Endothelial cell of umbilical vein (primary cell): ENCODE data around the gene GPR139. TPM values are rescaled to one million over a fixed set of nuclear protein-coding genes. Genes with fewer than 3 reads are reported as not detected.

Experiments
- BruUV-seq: library from RNA; stranded (reverse); fragments of 400-500 nt; replicated peaks from 2 replicates; lab custom pipeline; 2021; lab: Mats Ljungman, UMichigan
- CTCF ChIA-PET: fragments of 300-600, 350-600 bp; sonication (Branson Sonifier 250); formaldehyde crosslinking; loops from one replicate; lab custom pipeline; 2021; ENCODE audit warnings: antibody characterized with exemption, inconsistent platforms; lab: Charles Lee
- POLR2A ChIA-PET: fragments of 300-600, 350-600 bp; sonication (Branson Sonifier 250); formaldehyde crosslinking; loops from one replicate; lab custom pipeline; 2021; ENCODE audit warnings: antibody characterized with exemption, inconsistent platforms; lab: Charles Lee
- DNase-seq: peaks from one replicate; pipeline ENCODE4 v3.0.0-alpha.2; 2011; ENCODE audit warnings: low read depth, low spot score
- FAIRE-seq: peaks from 2 replicates; lab custom pipeline; 2011; peaks lifted over from hg19 to GRCh38; lab: Jason Lieb, UNC
- H2AFZ ChIP-seq: 2 replicates; pipeline ENCODE4 v1.6.0; 2012; ENCODE audit warnings: low read depth, low read length, control low read depth, inconsistent platforms
- H3K27ac ChIP-seq: 2 replicates; pipeline ENCODE4 v1.5.1; 2011; ENCODE audit warnings: low read depth, mild to moderate bottlenecking, control low read depth, low read length, moderate library complexity; ENCODE audit not compliant: insufficient read depth
- H3K27me3 ChIP-seq, 2 experiments: 2 replicates each; pipeline versions ENCODE4 v1.6.0 to v1.6.1; 2011; ENCODE audit warnings: low read length in 2 of 2, mixed read lengths in 1 of 2; ENCODE audit not compliant: control insufficient read depth in 2 of 2, insufficient read depth in 2 of 2
- H3K36me3 ChIP-seq, 2 experiments: 2 replicates in 1 of 2; 3 replicates in 1 of 2; pipeline ENCODE4 v1.5.1; 2011; ENCODE audit warnings: low read length in 2 of 2, mild to moderate bottlenecking in 1 of 2, moderate library complexity in 1 of 2; ENCODE audit not compliant: control insufficient read depth in 2 of 2, insufficient read depth in 2 of 2; ENCODE audit errors: extremely low read depth in 1 of 2
- H3K4me1 ChIP-seq: 3 replicates; pipeline ENCODE4 v1.5.1; 2011; ENCODE audit warnings: mild to moderate bottlenecking, low read length; ENCODE audit not compliant: control insufficient read depth, insufficient read depth; ENCODE audit errors: extremely low read depth
- H3K4me2 ChIP-seq: 2 replicates; pipeline ENCODE4 v1.6.1; 2011; ENCODE audit warnings: low read length, control low read depth, mixed read lengths; ENCODE audit not compliant: insufficient read depth
- H3K4me3 ChIP-seq, 3 experiments: fragments of 200-600 bp in 1 of 3; sonication (generic), shearing (Covaris generic) in 1 of 3; replicated peaks in 1 of 3; 2 replicates each; pipeline ENCODE4 v1.5.1; 2011 to 2016; ENCODE audit warnings: control low read depth in 3 of 3, low read length in 3 of 3, mild to moderate bottlenecking in 2 of 3, inconsistent platforms in 1 of 3, low read depth in 1 of 3, moderate library complexity in 1 of 3; ENCODE audit not compliant: insufficient read depth in 1 of 3
- H3K79me2 ChIP-seq: 2 replicates; pipeline ENCODE4 v1.6.0; 2012; ENCODE audit warnings: low read length, inconsistent platforms; ENCODE audit not compliant: control insufficient read depth, insufficient read depth
- H3K9ac ChIP-seq: replicated peaks from 2 replicates; pipeline ENCODE3; 2011; ENCODE audit warnings: low read length, control low read depth; ENCODE audit not compliant: insufficient read depth; ENCODE audit errors: extremely low read depth
- H3K9me1 ChIP-seq: replicated peaks from 3 replicates; pipeline ENCODE4 v1.6.0; 2011; ENCODE audit warnings: mild to moderate bottlenecking, low read length; ENCODE audit not compliant: control insufficient read depth, insufficient read depth; ENCODE audit errors: extremely low read depth
- H3K9me3 ChIP-seq: replicated peaks from 2 replicates; pipeline ENCODE4 v1.5.1; 2012; ENCODE audit warnings: low read length, inconsistent platforms; ENCODE audit not compliant: control insufficient read depth, insufficient read depth
- H4K20me1 ChIP-seq: replicated peaks from 2 replicates; pipeline ENCODE3; 2011; ENCODE audit warnings: mild to moderate bottlenecking, low read length; ENCODE audit not compliant: control insufficient read depth, insufficient read depth; ENCODE audit errors: extremely low read depth
- EZH2 ChIP-seq: IDR thresholded peaks from 2 replicates; pipeline ENCODE4 v1.6.1; 2012; ENCODE audit warnings: borderline replicate concordance, low read depth, mild to moderate bottlenecking, moderate library complexity, low read length, inconsistent platforms; ENCODE audit not compliant: severe bottlenecking
- FOS ChIP-seq: IDR thresholded peaks from 2 replicates; pipeline ENCODE4 v1.6.1; 2011; ENCODE audit warnings: mild to moderate bottlenecking, low read length, moderate library complexity, borderline replicate concordance; ENCODE audit not compliant: insufficient read depth
- GATA2 ChIP-seq: IDR thresholded peaks from 2 replicates; pipeline ENCODE4 v1.7.0; 2011; ENCODE audit warnings: low read depth, mild to moderate bottlenecking, moderate library complexity, mixed read lengths, low read length; ENCODE audit not compliant: insufficient read length, insufficient read depth
- JUN ChIP-seq: IDR thresholded peaks from 2 replicates; pipeline ENCODE4 v1.6.1; 2011; ENCODE audit warnings: borderline replicate concordance, low read depth; ENCODE audit not compliant: insufficient read length, insufficient read depth
- MYC ChIP-seq: IDR thresholded peaks from one replicate; pipeline ENCODE4 v1.6.1; 2011; ENCODE audit warnings: mild to moderate bottlenecking, low read depth, low read length
- POLR2A ChIP-seq: IDR thresholded peaks from 2 replicates; pipeline ENCODE4 v1.6.1; 2012; ENCODE audit warnings: low read depth, mild to moderate bottlenecking, control low read depth, low read length
- POLR2AphosphoS5 ChIP-seq: IDR thresholded peaks from 2 replicates; pipeline ENCODE4 v1.6.1; 2012; ENCODE audit warnings: low read depth, mild to moderate bottlenecking, control low read depth, low read length, moderate library complexity; ENCODE audit not compliant: insufficient read depth
- dilution Hi-C: fragments of 300-500 bp; cut with MboI; formaldehyde crosslinking; loops from one replicate; pipeline ENCODE4 v1.15.0; 2019; ENCODE audit warnings: low sequenced_read_pairs; ENCODE audit not compliant: extremely low pct_ligation_motif_present
- intact Hi-C: fragments of 100-400 bp; cut with micrococcal nuclease; formaldehyde crosslinking; loops from one replicate; pipeline ENCODE4 v1.10.0; 2022
- polyA plus RNA-seq, 4 experiments: library from polyadenylated mRNA; depleted of rRNA in 3 of 4; stranded (reverse) in 3 of 4; unstranded in 1 of 4; fragments of >200 nt; gene quantifications; 2 replicates each; pipeline versions ENCODE4 v1.2.1 to v1.2.3, GENCODE V29; 2011 to 2012; ENCODE audit warnings: missing spikeins in 1 of 4
- total RNA-seq: library from RNA; stranded (reverse); gene quantifications from 2 replicates; pipeline ENCODE4 v1.2.3, GENCODE V29; 2021
- TF ChIP-seq, protein P1 (sequence below): IDR thresholded peaks from 2 replicates; pipeline ENCODE4 v1.6.1; 2011; ENCODE audit not compliant: insufficient read depth, insufficient read length
- TF ChIP-seq, protein P2 (sequence below), 2 donors: IDR thresholded peaks; 1 replicate in 1 of 2; 2 replicates in 1 of 2; pipeline ENCODE4 v1.5.1; 2011; ENCODE audit warnings: low read length in 2 of 2, mild to moderate bottlenecking in 2 of 2, moderate library complexity in 2 of 2, control low read depth in 1 of 2, inconsistent platforms in 1 of 2, low read depth in 1 of 2; ENCODE audit not compliant: insufficient read depth in 1 of 2; ENCODE audit errors: extremely low read depth in 1 of 2

The GPR139 gene
- total and polyA plus RNA-seq, 2 donors (not counting 3 experiments of a cell fraction or from before 2014, with no cell fraction given), result not detected

DNA sequence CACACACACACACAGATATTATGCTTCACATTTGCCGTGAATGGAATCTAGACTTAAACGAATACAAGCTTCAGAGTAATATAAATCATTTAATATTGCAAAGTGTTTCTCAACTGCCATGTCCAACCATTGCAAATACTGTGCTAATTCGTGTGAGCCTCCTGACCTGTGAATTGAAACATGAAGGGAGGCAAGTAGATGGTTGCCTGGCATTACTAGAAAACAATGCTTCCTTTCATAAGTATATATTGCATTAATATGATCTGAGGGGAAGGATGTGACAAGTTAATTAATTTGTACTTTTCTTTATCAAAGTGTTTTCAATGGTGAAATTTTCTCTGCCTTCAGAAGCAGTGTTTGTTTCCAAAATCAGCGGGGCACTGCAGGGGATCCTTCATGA lies 25.7 kb upstream of the GPR139 start:
- CTCF ChIA-PET, result no interaction called here
- H3K4me1 ChIP-seq, result no peaks in the 10 kb centered on the region
- dilution Hi-C loops, result no loop called here

More for the DNA sequence above, 25.7 kb upstream of the GPR139 start:
- H3K4me3 ChIP-seq, result no peak overlapping the region
- no peak for TF ChIP-seq FOS
- no peak for TF ChIP-seq EZH2
- TF ChIP-seq, protein P1, sequence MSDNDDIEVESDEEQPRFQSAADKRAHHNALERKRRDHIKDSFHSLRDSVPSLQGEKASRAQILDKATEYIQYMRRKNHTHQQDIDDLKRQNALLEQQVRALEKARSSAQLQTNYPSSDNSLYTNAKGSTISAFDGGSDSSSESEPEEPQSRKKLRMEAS, result no peak
- no peak for TF ChIP-seq GATA2
- no peak for TF ChIP-seq JUN
- TF ChIP-seq MYC, result no peak
- no peak for TF ChIP-seq POLR2AphosphoS5
- TF ChIP-seq, protein P2, sequence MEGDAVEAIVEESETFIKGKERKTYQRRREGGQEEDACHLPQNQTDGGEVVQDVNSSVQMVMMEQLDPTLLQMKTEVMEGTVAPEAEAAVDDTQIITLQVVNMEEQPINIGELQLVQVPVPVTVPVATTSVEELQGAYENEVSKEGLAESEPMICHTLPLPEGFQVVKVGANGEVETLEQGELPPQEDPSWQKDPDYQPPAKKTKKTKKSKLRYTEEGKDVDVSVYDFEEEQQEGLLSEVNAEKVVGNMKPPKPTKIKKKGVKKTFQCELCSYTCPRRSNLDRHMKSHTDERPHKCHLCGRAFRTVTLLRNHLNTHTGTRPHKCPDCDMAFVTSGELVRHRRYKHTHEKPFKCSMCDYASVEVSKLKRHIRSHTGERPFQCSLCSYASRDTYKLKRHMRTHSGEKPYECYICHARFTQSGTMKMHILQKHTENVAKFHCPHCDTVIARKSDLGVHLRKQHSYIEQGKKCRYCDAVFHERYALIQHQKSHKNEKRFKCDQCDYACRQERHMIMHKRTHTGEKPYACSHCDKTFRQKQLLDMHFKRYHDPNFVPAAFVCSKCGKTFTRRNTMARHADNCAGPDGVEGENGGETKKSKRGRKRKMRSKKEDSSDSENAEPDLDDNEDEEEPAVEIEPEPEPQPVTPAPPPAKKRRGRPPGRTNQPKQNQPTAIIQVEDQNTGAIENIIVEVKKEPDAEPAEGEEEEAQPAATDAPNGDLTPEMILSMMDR (IDR thresholded peaks at IDR 0.05; ENCODE audit: extremely low read depth in 1 of 2, insufficient read depth in 1 of 2, low read depth in 1 of 2, low read length in 2 of 2), result no peak
- no peak for TF ChIP-seq POLR2A
- H3K27me3 ChIP-seq, result no peaks in the 10 kb centered on the region
- POLR2A ChIA-PET, result no interaction called here
- H3K36me3 ChIP-seq, result no peaks in the 10 kb centered on the region
- FAIRE-seq (no peak), DNase-seq (no peak)
- H3K27ac ChIP-seq, result no peak overlapping the region
- no peak overlapping the region for H3K4me2 ChIP-seq
- H3K79me2 ChIP-seq, result no peaks in the 10 kb centered on the region
- peaks cover 2% of the 10 kb centered on the region for H3K9me3 ChIP-seq
- no peaks in the 10 kb centered on the region for H4K20me1 ChIP-seq
- intact Hi-C loops, result no loop called here
- H3K9me1 ChIP-seq, result no peaks in the 10 kb centered on the region
- no peak overlapping the region for H3K9ac ChIP-seq
- H2AFZ ChIP-seq, result no peak overlapping the region
- BruUV-seq, result no TSS peak
